Nephron progenitor cell (in vitro differentiated cells): ENCODE results near the gene FAM234A.
A peak's percentile ranks its signal among the peaks of the same experiment; 100 is the strongest.

Experiments
- DNase-seq: peaks from one replicate; pipeline ENCODE4 v3.0.0; 2021
- H3K27ac Mint-ChIP-seq: 2 replicates; pipeline ENCODE4 v1.8.0; 2021; ENCODE audit warnings: mild to moderate bottlenecking, moderate library complexity, mixed read lengths
- H3K27me3 Mint-ChIP-seq: 2 replicates; pipeline ENCODE4 v1.8.0; 2021; ENCODE audit warnings: mild to moderate bottlenecking, low read depth, mixed read lengths; ENCODE audit not compliant: poor library complexity
- H3K36me3 Mint-ChIP-seq: 2 replicates; pipeline ENCODE4 v1.8.0; 2021; ENCODE audit warnings: low read depth, mixed read lengths
- H3K4me1 Mint-ChIP-seq: 2 replicates; pipeline ENCODE4 v1.8.0; 2021; ENCODE audit warnings: mixed read lengths
- H3K4me3 Mint-ChIP-seq: 2 replicates; pipeline ENCODE4 v1.8.0; 2021; ENCODE audit warnings: mild to moderate bottlenecking, moderate library complexity, mixed read lengths
- H3K9me3 Mint-ChIP-seq: 2 replicates; pipeline ENCODE4 v1.8.0; 2021; ENCODE audit warnings: mild to moderate bottlenecking, moderate library complexity, mixed read lengths
- TF ChIP-seq, protein P1 (sequence below): fragments of 200-600 bp; sonication (generic); IDR thresholded peaks from 2 replicates; pipeline ENCODE4 v1.5.0; 2021; ENCODE audit warnings: antibody characterized with exemption

FAM234A gene

DNA sequence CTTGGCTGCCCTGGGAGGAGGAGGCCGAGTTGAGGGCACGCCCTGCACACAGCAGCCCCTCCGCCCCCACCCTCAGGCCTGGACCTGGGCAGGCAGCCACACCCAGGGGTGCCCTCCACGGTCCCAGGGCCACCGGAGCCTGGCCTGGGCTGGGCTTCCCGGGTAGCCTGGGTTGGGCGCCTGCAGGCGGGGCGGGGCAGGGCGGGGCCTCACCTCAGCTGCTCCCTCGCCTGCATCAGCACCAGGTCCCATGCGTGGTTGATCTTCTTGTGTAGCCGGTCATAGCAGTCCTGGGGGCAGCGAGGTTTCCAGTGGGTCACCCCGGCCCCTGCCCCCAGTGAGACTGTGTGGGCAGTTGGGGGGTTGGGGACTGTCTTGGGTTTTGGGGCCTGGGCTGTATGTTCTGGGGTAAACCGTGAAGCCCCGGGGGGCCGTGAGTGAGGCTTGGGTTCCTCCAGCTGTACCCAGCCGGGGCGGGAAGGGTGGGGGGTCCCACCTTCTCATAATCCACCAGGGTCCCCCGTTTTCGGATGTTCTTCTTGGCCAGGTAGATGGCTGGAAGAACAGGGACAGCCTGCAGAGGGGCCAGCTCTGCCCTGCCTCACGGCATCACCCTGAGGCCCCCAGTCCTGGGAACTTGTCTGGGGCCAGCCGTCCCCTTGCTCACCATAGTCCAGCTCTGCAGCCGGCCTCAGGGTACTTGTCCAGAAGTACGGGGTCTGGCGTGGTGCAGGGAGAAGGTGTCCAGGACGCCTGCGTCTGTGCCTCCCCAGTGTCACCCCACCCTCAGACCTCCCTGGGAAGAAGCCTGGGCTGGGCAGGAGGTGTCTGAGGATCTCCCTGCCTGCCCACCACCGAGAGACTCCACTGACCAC lies 39.2 kb downstream of the FAM234A start:
- no peak for DNase-seq
- no peak overlapping the region for H3K27ac Mint-ChIP-seq
- TF ChIP-seq, protein P1, sequence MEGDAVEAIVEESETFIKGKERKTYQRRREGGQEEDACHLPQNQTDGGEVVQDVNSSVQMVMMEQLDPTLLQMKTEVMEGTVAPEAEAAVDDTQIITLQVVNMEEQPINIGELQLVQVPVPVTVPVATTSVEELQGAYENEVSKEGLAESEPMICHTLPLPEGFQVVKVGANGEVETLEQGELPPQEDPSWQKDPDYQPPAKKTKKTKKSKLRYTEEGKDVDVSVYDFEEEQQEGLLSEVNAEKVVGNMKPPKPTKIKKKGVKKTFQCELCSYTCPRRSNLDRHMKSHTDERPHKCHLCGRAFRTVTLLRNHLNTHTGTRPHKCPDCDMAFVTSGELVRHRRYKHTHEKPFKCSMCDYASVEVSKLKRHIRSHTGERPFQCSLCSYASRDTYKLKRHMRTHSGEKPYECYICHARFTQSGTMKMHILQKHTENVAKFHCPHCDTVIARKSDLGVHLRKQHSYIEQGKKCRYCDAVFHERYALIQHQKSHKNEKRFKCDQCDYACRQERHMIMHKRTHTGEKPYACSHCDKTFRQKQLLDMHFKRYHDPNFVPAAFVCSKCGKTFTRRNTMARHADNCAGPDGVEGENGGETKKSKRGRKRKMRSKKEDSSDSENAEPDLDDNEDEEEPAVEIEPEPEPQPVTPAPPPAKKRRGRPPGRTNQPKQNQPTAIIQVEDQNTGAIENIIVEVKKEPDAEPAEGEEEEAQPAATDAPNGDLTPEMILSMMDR, result no peak
- H3K36me3 Mint-ChIP-seq, result no peaks in the 10 kb centered on the region
- H3K9me3 Mint-ChIP-seq, result no peaks in the 10 kb centered on the region
- no peak overlapping the region for H3K4me3 Mint-ChIP-seq
- peaks cover 67% of the 10 kb centered on the region for H3K27me3 Mint-ChIP-seq
- no peaks in the 10 kb centered on the region for H3K4me1 Mint-ChIP-seq

DNA sequence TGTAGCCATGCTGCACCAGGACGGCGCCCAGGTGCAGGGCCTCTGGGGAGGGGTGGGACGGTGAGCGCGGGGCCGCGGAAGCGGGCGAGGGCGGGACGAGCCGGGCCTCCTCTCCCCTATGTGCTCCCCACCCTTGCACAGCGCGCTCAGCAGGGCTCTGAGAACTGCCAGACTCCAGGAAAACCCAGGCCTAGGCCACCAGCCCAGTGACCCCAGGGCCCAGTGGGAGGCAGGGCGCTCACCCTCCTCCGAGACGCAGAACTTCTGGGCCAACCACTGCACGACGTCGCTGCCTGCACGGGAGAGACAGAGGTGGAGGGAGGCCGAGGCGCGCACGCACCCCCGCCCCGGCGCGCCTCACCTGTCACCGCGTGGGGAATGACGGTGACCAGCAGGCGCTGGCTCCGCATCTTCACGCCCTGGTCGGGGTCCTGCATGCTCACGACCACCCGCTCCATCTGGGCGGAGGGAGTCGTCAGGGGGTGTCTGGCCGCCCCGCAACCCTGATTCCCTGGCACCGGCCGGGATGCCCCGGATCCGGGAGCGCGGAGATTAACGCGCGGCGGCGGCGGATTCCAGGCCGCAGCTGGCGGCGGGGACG lies 40.5 kb downstream of the FAM234A start:
- Mint-ChIP-seq H3K9me3 (no peaks in the 10 kb centered on the region), H3K4me3 (peak overlapping the region; percentile 72), H3K27me3 (peaks cover 74% of the 10 kb centered on the region), H3K27ac (no peak overlapping the region), H3K4me1 (no peaks in the 10 kb centered on the region), H3K36me3 (no peaks in the 10 kb centered on the region)
- DNase-seq, result peak; percentile 33
- TF ChIP-seq, protein P1, result no peak

DNA sequence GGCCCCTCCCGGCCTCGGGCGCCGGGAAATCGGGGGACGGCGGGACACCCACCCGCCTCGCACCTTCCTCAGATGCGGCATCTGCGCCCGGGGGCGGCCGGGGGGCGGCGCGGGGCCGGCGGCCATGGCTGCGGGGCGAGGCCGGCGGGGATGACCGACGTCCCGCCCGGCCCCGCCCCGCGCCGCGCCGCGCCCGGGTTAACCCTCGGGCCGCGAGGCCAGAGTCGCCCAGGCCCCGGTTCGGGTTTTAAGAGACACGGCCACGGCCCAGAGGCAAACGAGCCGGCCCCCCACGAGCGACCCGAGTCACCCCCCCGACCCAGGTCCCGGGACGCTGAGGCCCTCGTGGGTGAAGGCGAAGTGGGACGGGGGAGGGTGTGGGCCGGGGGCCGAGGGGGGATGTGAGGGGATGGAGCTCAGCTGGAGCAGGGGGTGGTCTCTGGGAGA lies 41.2 kb downstream of the FAM234A start, which contains the start of gene RGS11:
RGS11 (minus strand) TSS at position 159 of the 447 bp plus-strand sequence; CDS start at position 126, 33 bp downstream.
- peaks cover 75% of the 10 kb centered on the region for H3K27me3 Mint-ChIP-seq
- no peaks in the 10 kb centered on the region for H3K4me1 Mint-ChIP-seq
- DNase-seq, result peak; percentile 35
- H3K36me3 Mint-ChIP-seq, result no peaks in the 10 kb centered on the region
- no peaks in the 10 kb centered on the region for H3K9me3 Mint-ChIP-seq
- H3K4me3 Mint-ChIP-seq, result peak within 1 kb of the TSS; percentile 76
- no peak within 1 kb of the TSS for H3K27ac Mint-ChIP-seq
- TF ChIP-seq, protein P1, result no peak

DNA sequence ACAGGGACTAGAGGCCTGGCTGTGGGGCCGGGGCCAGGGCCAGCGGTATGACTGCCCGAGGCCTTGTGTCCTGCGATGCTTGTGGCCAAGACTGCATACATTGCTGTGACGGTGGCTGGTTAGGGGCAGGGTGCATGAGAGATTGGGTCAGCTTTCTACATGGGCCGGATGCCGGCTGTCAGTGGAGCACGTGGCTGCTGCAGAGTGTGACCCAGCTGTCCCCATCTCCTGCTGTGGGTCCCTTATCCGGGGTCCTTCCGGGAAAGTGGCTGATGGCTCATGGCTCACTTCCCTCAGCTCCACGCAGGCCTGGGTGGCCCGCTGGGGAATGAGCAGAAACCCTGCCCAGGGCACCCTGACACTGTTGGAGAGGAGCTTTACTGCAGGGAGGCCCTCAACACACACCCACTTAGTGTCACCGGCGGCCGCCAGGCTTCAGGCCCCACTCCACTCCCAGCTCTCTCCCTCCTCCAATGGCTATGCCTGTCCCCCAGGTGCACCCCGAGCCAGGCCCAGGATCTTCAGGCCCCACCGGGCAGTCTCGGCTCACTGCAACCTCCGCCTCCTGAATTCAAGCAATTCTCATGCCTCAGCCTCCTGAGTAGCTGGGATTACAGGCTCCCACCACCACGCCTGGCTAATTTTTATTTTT lies 41.9 kb downstream of the FAM234A start:
- Mint-ChIP-seq H3K27me3 (peaks cover 79% of the 10 kb centered on the region), H3K27ac (no peak overlapping the region)

DNA sequence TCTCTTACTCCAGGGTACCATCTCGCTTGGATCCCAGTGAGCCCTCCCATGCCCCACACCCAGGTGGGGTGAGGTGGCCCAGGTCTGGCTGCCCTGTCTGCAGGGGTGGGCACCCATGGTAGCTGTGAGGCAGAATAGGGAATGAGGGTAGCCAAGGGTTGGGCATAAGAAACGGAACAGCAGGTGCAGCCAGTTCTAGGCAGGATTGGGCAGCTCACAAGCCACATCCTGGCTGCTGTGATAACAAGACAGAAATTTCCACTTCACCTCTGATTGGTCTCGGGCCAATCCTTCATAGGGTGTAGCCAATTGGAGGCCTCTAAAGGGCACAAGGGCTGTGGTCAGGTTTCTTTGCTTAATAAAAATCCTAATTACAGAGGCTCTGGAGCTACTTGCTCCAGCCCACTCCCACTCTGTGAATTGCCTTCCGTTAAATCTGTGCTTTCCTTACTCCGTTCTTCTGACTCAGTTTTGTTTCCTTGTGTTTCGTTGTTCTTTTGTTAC lies 44.3 kb downstream of the FAM234A start:
- H3K4me3 Mint-ChIP-seq, result no peak overlapping the region

More for the DNA sequence above, 41.9 kb downstream of the FAM234A start:
- Mint-ChIP-seq H3K9me3 (no peaks in the 10 kb centered on the region), H3K4me3 (peak overlapping the region; percentile 76), H3K36me3 (no peaks in the 10 kb centered on the region), H3K4me1 (no peaks in the 10 kb centered on the region)
- no peak for DNase-seq
- TF ChIP-seq, protein P1, result no peak

More for the DNA sequence above, 44.3 kb downstream of the FAM234A start:
- Mint-ChIP-seq H3K27ac (no peak overlapping the region), H3K4me1 (no peaks in the 10 kb centered on the region), H3K36me3 (no peaks in the 10 kb centered on the region), H3K27me3 (peaks cover 75% of the 10 kb centered on the region), H3K9me3 (no peaks in the 10 kb centered on the region)
- no peak for DNase-seq
- TF ChIP-seq, protein P1, result no peak
